Suprapubic skin (tissue), 3 donors: ENCODE measurements around the gene PRDM10.

Experiments used
- POLR2AphosphoS5 ChIP-seq, 3 donors: sonication (generic); formaldehyde crosslinking; IDR thresholded peaks; one replicate each; pipeline ENCODE4 v1.6.1; 2017; ENCODE audit warnings: antibody characterized with exemption in 3 of 3
- TF ChIP-seq, protein P1 (sequence below), 2 donors: fragments of 200-600 bp in 1 of 2; fragments of 450-650 bp in 1 of 2; sonication (generic) in 1 of 2; IDR thresholded peaks; one replicate each; pipeline ENCODE4 v1.5.1; 2016 to 2019; ENCODE audit warnings: antibody characterized with exemption in 2 of 2, mild to moderate bottlenecking in 1 of 2, moderate library complexity in 1 of 2

DNA sequence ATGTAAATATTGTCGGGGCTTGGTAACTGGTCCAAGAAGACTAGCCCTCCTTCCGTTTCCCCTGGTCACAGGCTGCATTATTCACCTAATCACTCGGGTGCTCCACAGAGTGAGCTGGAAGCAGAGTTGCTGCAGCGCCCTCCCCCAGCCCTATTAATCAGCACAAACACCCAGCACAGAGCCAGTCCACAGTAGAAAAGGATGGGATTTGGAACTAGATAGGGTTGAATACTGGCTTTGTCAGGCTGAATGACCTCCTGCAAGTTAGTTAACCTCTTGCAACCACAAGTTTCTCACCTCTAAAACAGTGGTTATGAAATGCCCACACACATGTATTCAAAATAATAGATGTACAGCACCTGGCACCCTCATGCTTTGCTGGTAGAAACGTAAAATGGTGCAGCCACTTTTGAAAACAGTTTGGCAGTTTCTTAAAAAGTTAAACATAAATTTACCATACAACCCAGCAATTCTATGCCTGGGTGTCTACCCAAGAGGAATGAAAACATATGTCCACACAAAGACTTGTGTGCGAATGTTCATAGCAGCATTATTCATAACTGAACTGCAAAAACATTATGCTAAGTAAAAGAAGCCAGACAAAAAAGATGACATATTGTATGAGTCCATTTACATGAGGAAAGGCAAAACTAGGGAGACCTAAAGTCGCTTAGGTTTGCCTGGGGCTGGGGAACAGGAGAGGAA, 35.4 kb upstream of the PRDM10 start:
- TF ChIP-seq, protein P1, sequence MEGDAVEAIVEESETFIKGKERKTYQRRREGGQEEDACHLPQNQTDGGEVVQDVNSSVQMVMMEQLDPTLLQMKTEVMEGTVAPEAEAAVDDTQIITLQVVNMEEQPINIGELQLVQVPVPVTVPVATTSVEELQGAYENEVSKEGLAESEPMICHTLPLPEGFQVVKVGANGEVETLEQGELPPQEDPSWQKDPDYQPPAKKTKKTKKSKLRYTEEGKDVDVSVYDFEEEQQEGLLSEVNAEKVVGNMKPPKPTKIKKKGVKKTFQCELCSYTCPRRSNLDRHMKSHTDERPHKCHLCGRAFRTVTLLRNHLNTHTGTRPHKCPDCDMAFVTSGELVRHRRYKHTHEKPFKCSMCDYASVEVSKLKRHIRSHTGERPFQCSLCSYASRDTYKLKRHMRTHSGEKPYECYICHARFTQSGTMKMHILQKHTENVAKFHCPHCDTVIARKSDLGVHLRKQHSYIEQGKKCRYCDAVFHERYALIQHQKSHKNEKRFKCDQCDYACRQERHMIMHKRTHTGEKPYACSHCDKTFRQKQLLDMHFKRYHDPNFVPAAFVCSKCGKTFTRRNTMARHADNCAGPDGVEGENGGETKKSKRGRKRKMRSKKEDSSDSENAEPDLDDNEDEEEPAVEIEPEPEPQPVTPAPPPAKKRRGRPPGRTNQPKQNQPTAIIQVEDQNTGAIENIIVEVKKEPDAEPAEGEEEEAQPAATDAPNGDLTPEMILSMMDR (IDR thresholded peaks at IDR 0.05), result no peak
- TF ChIP-seq POLR2AphosphoS5 (IDR thresholded peaks at IDR 0.05), result no peak
